Effector memory CD4-positive, alpha-beta T cell (primary cell): ENCODE data around the gene SNX15.

ENCODE experiments used
- DNase-seq, 3 donors: peaks; one replicate each; pipeline ENCODE4 v3.0.0-alpha.2; 2020
- H3K27ac ChIP-seq: 2 replicates; pipeline ENCODE4 v1.7.0; 2013; ENCODE audit warnings: mild to moderate bottlenecking, low read length, moderate library complexity; ENCODE audit not compliant: insufficient read depth, poor library complexity, severe bottlenecking
- H3K27me3 ChIP-seq: replicated peaks from 2 replicates; pipeline ENCODE4 v1.7.0; 2013; ENCODE audit warnings: mild to moderate bottlenecking, low read length; ENCODE audit not compliant: insufficient read depth, control insufficient read depth, poor library complexity, severe bottlenecking
- H3K36me3 ChIP-seq: 2 replicates; pipeline ENCODE4 v1.7.0; 2013; ENCODE audit warnings: mild to moderate bottlenecking, low read length, moderate library complexity; ENCODE audit not compliant: control insufficient read depth, insufficient read depth
- H3K4me1 ChIP-seq: 2 replicates; pipeline ENCODE4 v1.7.0; 2013; ENCODE audit warnings: low read length, mild to moderate bottlenecking; ENCODE audit not compliant: control insufficient read depth, insufficient read depth, poor library complexity, severe bottlenecking
- H3K4me3 ChIP-seq: 2 replicates; pipeline ENCODE4 v1.7.0; 2013; ENCODE audit warnings: low read length, low read depth, mild to moderate bottlenecking; ENCODE audit not compliant: insufficient read depth, poor library complexity, severe bottlenecking
- H3K9me3 ChIP-seq: 2 replicates; pipeline ENCODE4 v1.7.0; 2013; ENCODE audit warnings: mild to moderate bottlenecking, low read length, moderate library complexity; ENCODE audit not compliant: control insufficient read depth

SNX15 gene

GRCh38 chr11:65060913-65061408, 33.7 kb downstream of the SNX15 start:
- Histone ChIP-seq H3K4me1 (peaks cover 2% of the 10 kb centered on the region), H3K27ac (no peak overlapping the region), H3K4me3 (no peak overlapping the region), H3K27me3 (no peaks in the 10 kb centered on the region), H3K36me3 (no peaks in the 10 kb centered on the region), H3K9me3 (no peaks in the 10 kb centered on the region)
- no peak for DNase-seq

GRCh38 chr11:65063532-65063931, 36.3 kb downstream of the SNX15 start:
- peaks cover 2% of the 10 kb centered on the region for H3K4me1 ChIP-seq
- no peaks in the 10 kb centered on the region for H3K27me3 ChIP-seq
- H3K27ac ChIP-seq: no peak overlapping the region
- H3K4me3 ChIP-seq: no peak overlapping the region
- H3K9me3 ChIP-seq: no peaks in the 10 kb centered on the region
- DNase-seq: no peak
- H3K36me3 ChIP-seq: no peaks in the 10 kb centered on the region

DNA sequence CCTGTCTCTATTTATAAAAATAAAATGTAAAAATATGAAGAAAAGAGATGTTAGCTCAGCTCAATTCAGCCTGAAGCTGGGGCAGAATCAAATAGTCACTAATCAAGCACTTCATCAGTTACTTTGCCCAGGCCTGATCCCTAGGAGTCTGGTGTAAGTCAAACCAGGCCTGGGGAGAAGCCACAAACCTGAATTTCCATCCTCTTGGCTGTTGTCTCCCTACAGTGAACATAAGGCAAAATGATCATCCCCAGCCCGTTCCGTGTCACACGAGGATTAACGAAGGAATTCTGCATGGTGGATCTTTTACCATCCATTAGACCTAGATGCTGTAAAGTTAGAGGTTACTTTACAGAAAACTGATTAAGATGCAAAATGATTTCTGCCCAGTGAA, 37.6 kb downstream of the SNX15 start:
- Histone ChIP-seq H3K4me3 (no peak overlapping the region), H3K4me1 (peaks cover 2% of the 10 kb centered on the region)

GRCh38 chr11:65065851-65066250, 38.6 kb downstream of the SNX15 start:
- no peak overlapping the region for H3K4me3 ChIP-seq
- no peaks in the 10 kb centered on the region for H3K27me3 ChIP-seq
- no peak overlapping the region for H3K27ac ChIP-seq
- no peak for DNase-seq
- no peaks in the 10 kb centered on the region for H3K4me1 ChIP-seq
- H3K9me3 ChIP-seq: no peaks in the 10 kb centered on the region
- no peaks in the 10 kb centered on the region for H3K36me3 ChIP-seq

More for the DNA sequence above, 37.6 kb downstream of the SNX15 start:
- H3K27me3 ChIP-seq: no peaks in the 10 kb centered on the region
- no peak overlapping the region for H3K27ac ChIP-seq
- no peak for DNase-seq
- no peaks in the 10 kb centered on the region for H3K36me3 ChIP-seq
- H3K9me3 ChIP-seq: no peaks in the 10 kb centered on the region

DNA sequence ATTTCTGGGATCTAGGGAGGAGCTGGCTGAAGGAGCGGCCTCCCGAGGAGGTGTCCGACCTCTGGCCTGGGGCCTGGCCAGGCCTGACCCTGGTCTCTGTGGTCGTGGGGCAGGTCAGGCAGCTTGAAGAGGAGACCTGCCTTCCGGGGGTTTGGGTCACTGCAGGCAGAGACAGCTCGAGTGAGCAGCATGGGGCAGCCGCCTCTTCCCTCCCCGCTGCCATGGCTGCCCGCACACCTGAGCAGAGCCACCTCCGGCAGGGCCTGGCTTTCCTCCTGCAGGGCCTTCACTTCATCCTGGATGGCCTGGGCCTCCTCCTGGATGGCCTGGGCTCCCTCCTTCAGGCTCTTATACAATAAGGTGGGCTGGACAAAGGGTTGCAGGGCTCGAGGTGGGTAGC, 39.1 kb downstream of the SNX15 start:
- H3K9me3 ChIP-seq: no peaks in the 10 kb centered on the region
- H3K27me3 ChIP-seq: no peaks in the 10 kb centered on the region
- DNase-seq: no peak
- no peak overlapping the region for H3K27ac ChIP-seq
- H3K4me3 ChIP-seq: no peak overlapping the region
- H3K4me1 ChIP-seq: no peaks in the 10 kb centered on the region
- no peaks in the 10 kb centered on the region for H3K36me3 ChIP-seq

DNA sequence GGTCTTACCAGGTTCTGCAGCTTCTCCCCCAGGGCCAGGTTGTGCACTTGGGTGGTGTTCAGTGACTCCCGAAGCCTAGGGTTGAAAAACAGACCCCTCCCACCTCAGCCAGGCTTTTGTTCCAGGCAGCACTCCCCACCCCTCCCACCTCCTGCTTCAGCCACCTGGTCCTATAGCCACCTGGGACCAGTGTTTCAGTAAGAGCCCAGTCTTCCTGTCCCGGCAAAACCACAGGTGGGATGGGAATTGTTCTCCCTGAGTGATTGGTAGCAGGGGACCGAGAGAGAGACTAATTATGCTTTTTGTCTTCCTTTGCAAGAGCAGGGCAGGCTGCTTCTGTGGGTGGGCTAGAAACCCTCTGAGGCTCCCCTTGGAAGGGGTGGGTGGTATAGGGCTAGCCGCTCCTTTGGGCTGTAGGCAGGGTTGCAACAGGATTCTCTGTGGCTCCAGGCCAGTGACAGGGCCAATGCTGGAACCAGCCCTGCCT, 39.6 kb downstream of the SNX15 start:
- no peaks in the 10 kb centered on the region for H3K27me3 ChIP-seq
- H3K4me1 ChIP-seq: no peaks in the 10 kb centered on the region
- no peak overlapping the region for H3K27ac ChIP-seq
- H3K36me3 ChIP-seq: no peaks in the 10 kb centered on the region
- no peaks in the 10 kb centered on the region for H3K9me3 ChIP-seq
- DNase-seq: no peak
- H3K4me3 ChIP-seq: no peak overlapping the region

DNA sequence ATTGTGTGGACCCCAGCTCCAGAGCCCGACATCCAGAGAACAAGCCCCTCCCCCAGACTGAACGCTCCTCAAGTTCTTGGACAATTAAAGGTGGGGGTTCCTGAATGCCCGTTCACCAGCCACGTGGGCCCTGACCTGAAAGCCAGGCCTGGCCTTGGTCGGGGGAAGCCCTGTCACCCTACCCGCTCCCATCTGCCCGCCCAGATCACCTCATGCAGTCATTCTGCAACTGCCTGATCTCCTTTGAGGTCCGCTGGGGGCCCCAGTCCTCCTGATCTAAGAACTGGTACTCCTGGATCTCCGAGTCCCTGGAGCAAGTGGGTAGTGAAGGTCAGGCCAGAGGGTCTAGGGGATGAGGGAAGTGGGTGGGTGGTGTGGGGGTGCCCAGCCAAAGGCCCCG, 40.2 kb downstream of the SNX15 start:
- Histone ChIP-seq H3K4me1 (no peaks in the 10 kb centered on the region), H3K36me3 (no peaks in the 10 kb centered on the region), H3K27ac (no peak overlapping the region), H3K4me3 (no peak overlapping the region), H3K27me3 (no peaks in the 10 kb centered on the region), H3K9me3 (no peaks in the 10 kb centered on the region)
- DNase-seq: no peak

GRCh38 chr11:65069217-65069616, 42.0 kb downstream of the SNX15 start:
- Histone ChIP-seq H3K36me3 (no peaks in the 10 kb centered on the region), H3K4me3 (no peak overlapping the region), H3K4me1 (no peaks in the 10 kb centered on the region), H3K27ac (no peak overlapping the region), H3K9me3 (no peaks in the 10 kb centered on the region), H3K27me3 (no peaks in the 10 kb centered on the region)
- DNase-seq: no peak

- Histone ChIP-seq H3K9me3 (no peaks in the 10 kb centered on the region), H3K27ac (no peak overlapping the region), H3K4me3 (no peak overlapping the region), H3K4me1 (no peaks in the 10 kb centered on the region), H3K36me3 (no peaks in the 10 kb centered on the region), H3K27me3 (no peaks in the 10 kb centered on the region)
- DNase-seq: no peak
These were observed 44.8 kb downstream of the SNX15 start for GRCh38 chr11:65071907-65072630.

- Histone ChIP-seq H3K9me3 (no peaks in the 10 kb centered on the region), H3K4me3 (no peak overlapping the region), H3K27ac (no peak overlapping the region), H3K4me1 (no peaks in the 10 kb centered on the region), H3K36me3 (no peaks in the 10 kb centered on the region), H3K27me3 (no peaks in the 10 kb centered on the region)
- DNase-seq: no peak
These were observed 45.4 kb downstream of the SNX15 start for GRCh38 chr11:65072631-65072966.
